ENCODE data around the gene ASTN2.

Gene ASTN2

GRCh38 chr9:117018966-117019617, 395.8 kb downstream of the ASTN2 start:
- TF ChIP-seq TAF1 (IDR thresholded peaks at IDR 0.05; ENCODE audit: borderline replicate concordance, insufficient read depth, low read length) (no peak), SIN3A (IDR thresholded peaks at IDR 0.05; ENCODE audit: borderline replicate concordance, insufficient read depth, low read length) (no peak), REST (IDR thresholded peaks at IDR 0.05; ENCODE audit: insufficient read depth in 1 of 2, low read depth in 2 of 2, low read length in 2 of 2) (no peak), FOXP2 (optimal IDR thresholded peaks at IDR 0.05; ENCODE audit: borderline replicate concordance, extremely low read depth, extremely low read length, insufficient read depth) (no peak), POLR2AphosphoS5 (IDR thresholded peaks at IDR 0.05; ENCODE audit: low read depth, low read length) (no peak)

- no peak for TF ChIP-seq POLR2AphosphoS5 (IDR thresholded peaks at IDR 0.05; ENCODE audit: low read depth, low read length)
- no peak for TF ChIP-seq REST (IDR thresholded peaks at IDR 0.05; ENCODE audit: insufficient read depth in 1 of 2, low read depth in 2 of 2, low read length in 2 of 2)
- no peak for TF ChIP-seq SIN3A (IDR thresholded peaks at IDR 0.05; ENCODE audit: borderline replicate concordance, insufficient read depth, low read length)
These were observed 397.4 kb downstream of the ASTN2 start for GRCh38 chr9:117017414-117017985.

GRCh38 chr9:117014061-117014460, 400.8 kb downstream of the ASTN2 start:
- TF ChIP-seq TAF1 (IDR thresholded peaks at IDR 0.05; ENCODE audit: borderline replicate concordance, insufficient read depth, low read length) (no peak), REST (IDR thresholded peaks at IDR 0.05; ENCODE audit: insufficient read depth in 1 of 2, low read depth in 2 of 2, low read length in 2 of 2) (no peak), FOXP2 (optimal IDR thresholded peaks at IDR 0.05; ENCODE audit: borderline replicate concordance, extremely low read depth, extremely low read length, insufficient read depth) (no peak), POLR2AphosphoS5 (IDR thresholded peaks at IDR 0.05; ENCODE audit: low read depth, low read length) (no peak), SIN3A (IDR thresholded peaks at IDR 0.05; ENCODE audit: borderline replicate concordance, insufficient read depth, low read length) (no peak)

- TF ChIP-seq TAF1 (IDR thresholded peaks at IDR 0.05; ENCODE audit: borderline replicate concordance, insufficient read depth, low read length) (no peak), REST (IDR thresholded peaks at IDR 0.05; ENCODE audit: insufficient read depth in 1 of 2, low read depth in 2 of 2, low read length in 2 of 2) (no peak), POLR2AphosphoS5 (IDR thresholded peaks at IDR 0.05; ENCODE audit: low read depth, low read length) (no peak), FOXP2 (optimal IDR thresholded peaks at IDR 0.05; ENCODE audit: borderline replicate concordance, extremely low read depth, extremely low read length, insufficient read depth) (no peak), SIN3A (IDR thresholded peaks at IDR 0.05; ENCODE audit: borderline replicate concordance, insufficient read depth, low read length) (no peak)
These were observed 401.3 kb downstream of the ASTN2 start for GRCh38 chr9:117013440-117013995.

All from PFSK-1 (cell line).